A549 (cell line): ENCODE results near the gene PYGL. TPM values are rescaled to one million over a fixed set of nuclear protein-coding genes. Genes with fewer than 3 reads are reported as not detected.
A peak's percentile ranks its signal among the peaks of the same experiment; 100 is the strongest.
"Not testable (repeated sequence)": the region's sequence is repeated elsewhere in the genome, so short reads cannot be mapped to it uniquely, and the experiment has no call there.

Experiments used
- ATAC-seq, 2 experiments: fragments of 200-7000 bp in 1 of 2; fragments of >200 bp in 1 of 2; cut with Nextera tagmentation in 1 of 2; cut with Tn5 transposase in 1 of 2; 3 replicates each; pipeline versions ENCODE4 v1.8.0 to v1.9.1; 2018 to 2020; ENCODE audit warnings: mild to moderate bottlenecking in 1 of 2, moderate library complexity in 1 of 2
- CTCF ChIA-PET: fragments of 300-600 bp; sonication (Branson Sonifier 250); formaldehyde crosslinking; extraction: SDS; loops from one replicate; lab custom pipeline; 2021; ENCODE audit warnings: antibody characterized with exemption, inconsistent platforms; lab: Yijun Ruan, JAX
- POLR2A ChIA-PET: fragments of 350-600 bp; formaldehyde crosslinking; extraction: SDS; loops from one replicate; lab custom pipeline; 2021; ENCODE audit warnings: antibody characterized with exemption, inconsistent platforms; lab: Yijun Ruan, JAX
- DNase-seq, 2 experiments: peaks; one replicate each; pipeline versions ENCODE4 v3.0.0 to v3.0.0-alpha.2; 2011 to 2016; ENCODE audit warnings: low read depth in 1 of 2, low spot score in 1 of 2
- FAIRE-seq: peaks from 2 replicates; lab custom pipeline; 2011; peaks lifted over from hg19 to GRCh38; lab: Jason Lieb, UNC
- H3K27ac ChIP-seq, 2 experiments: fragments of >200 bp; sonication (Bioruptor Twin); formaldehyde crosslinking; 3 replicates each; pipeline ENCODE4 v1.5.1; 2016 to 2017
- H3K4me1 ChIP-seq: fragments of >200 bp; sonication (Bioruptor Twin); formaldehyde crosslinking; 3 replicates; pipeline ENCODE4 v1.6.1; 2016
- H3K4me2 ChIP-seq: fragments of >200 bp; sonication (Bioruptor Twin); formaldehyde crosslinking; 3 replicates; pipeline ENCODE4 v1.6.1; 2016
- H3K4me3 ChIP-seq: fragments of >200 bp; sonication (Bioruptor Twin); formaldehyde crosslinking; 3 replicates; pipeline ENCODE4 v1.5.1; 2016
- H3K9me3 ChIP-seq: fragments of >200 bp; sonication (Bioruptor Twin); formaldehyde crosslinking; 3 replicates; pipeline ENCODE4 v1.6.1; 2016
- ATOH8 ChIP-seq: fragments of 250-450 bp; sonication (Bioruptor Pico); IDR thresholded peaks from 2 replicates; pipeline ENCODE4 v1.5.0; 2020; ENCODE audit warnings: low read depth, mild to moderate bottlenecking, moderate library complexity
- CEBPB ChIP-seq, 2 experiments: fragments of >200 bp in 1 of 2; sonication (Bioruptor Twin) in 1 of 2; formaldehyde crosslinking in 1 of 2; IDR thresholded peaks; 2 replicates each; pipeline ENCODE4 v1.6.1; 2012 to 2016
- CHD2 ChIP-seq: fragments of 150-350 bp; IDR thresholded peaks from 2 replicates; pipeline ENCODE4 v1.6.1; 2014; ENCODE audit warnings: low read length; ENCODE audit not compliant: partially characterized antibody
- E2F6 ChIP-seq: IDR thresholded peaks from 2 replicates; pipeline ENCODE4 v1.6.1; 2012; ENCODE audit warnings: low read depth, borderline replicate concordance
- EP300 ChIP-seq, 2 experiments: fragments of >200 bp; sonication (Bioruptor Twin); formaldehyde crosslinking; IDR thresholded peaks; 2 replicates in 1 of 2; 3 replicates in 1 of 2; pipeline ENCODE4 v1.6.1; 2016 to 2017
- ESRRA ChIP-seq: fragments of 150-350 bp; IDR thresholded peaks from 2 replicates; pipeline ENCODE4 v1.6.1; 2014; ENCODE audit warnings: mild to moderate bottlenecking, low read length, borderline replicate concordance
- FOSB ChIP-seq: fragments of 250-450 bp; sonication (Bioruptor Pico); IDR thresholded peaks from 2 replicates; pipeline ENCODE4 v1.5.0; 2020; ENCODE audit warnings: mild to moderate bottlenecking, moderate library complexity
- HDAC2 ChIP-seq: fragments of 200-600 bp; sonication (generic); IDR thresholded peaks from 2 replicates; pipeline ENCODE4 v1.6.1; 2016
- HES2 ChIP-seq: fragments of >200 bp; sonication (Bioruptor Twin); formaldehyde crosslinking; IDR thresholded peaks from 2 replicates; pipeline ENCODE4 v1.6.1; 2016
- HEYL ChIP-seq: fragments of 250-450 bp; sonication (Bioruptor Pico); IDR thresholded peaks from 2 replicates; pipeline ENCODE4 v1.8.0; 2021; ENCODE audit warnings: mild to moderate bottlenecking, moderate library complexity
- HMGXB4 ChIP-seq: fragments of 250-450 bp; sonication (Bioruptor Pico); IDR thresholded peaks from 2 replicates; pipeline ENCODE4 v1.5.0; 2021; ENCODE audit warnings: mild to moderate bottlenecking, moderate library complexity, borderline replicate concordance
- JUNB ChIP-seq: fragments of >200 bp; sonication (Bioruptor Twin); formaldehyde crosslinking; IDR thresholded peaks from 2 replicates; pipeline ENCODE4 v1.6.1; 2016
- MYC ChIP-seq: IDR thresholded peaks from 2 replicates; pipeline ENCODE4 v1.6.1; 2012; ENCODE audit warnings: mild to moderate bottlenecking, inconsistent platforms, low read length, improper control_type of control experiment, borderline replicate concordance
- POLR2A ChIP-seq: IDR thresholded peaks from 2 replicates; pipeline ENCODE4 v1.6.1; 2012; ENCODE audit warnings: mild to moderate bottlenecking, low read length
- RAD21 ChIP-seq, 2 experiments: fragments of >200 bp in 1 of 2; sonication (Bioruptor Twin) in 1 of 2; formaldehyde crosslinking in 1 of 2; IDR thresholded peaks in 1 of 2; conservative IDR thresholded peaks in 1 of 2; 2 replicates in 1 of 2; 3 replicates in 1 of 2; pipeline ENCODE4 v1.6.1; 2012 to 2018; ENCODE audit warnings: inconsistent platforms in 1 of 2
- RCOR1 ChIP-seq: fragments of 150-350 bp; IDR thresholded peaks from 2 replicates; pipeline ENCODE4 v1.6.1; 2014; ENCODE audit warnings: antibody characterized with exemption, low read length, low read depth
- REST ChIP-seq: fragments of 200-600 bp; sonication (generic); IDR thresholded peaks from 2 replicates; pipeline ENCODE4 v1.6.1; 2016; ENCODE audit warnings: antibody characterized with exemption, mild to moderate bottlenecking, moderate library complexity
- RNF2 ChIP-seq: fragments of 200-600 bp; sonication (generic); IDR thresholded peaks from 2 replicates; pipeline ENCODE4 v1.6.1; 2016; ENCODE audit warnings: low read depth, mild to moderate bottlenecking, antibody characterized with exemption, moderate library complexity, borderline replicate concordance
- TP53 ChIP-seq: fragments of 250-450 bp; sonication (Bioruptor Pico); IDR thresholded peaks from 2 replicates; pipeline ENCODE4 v1.5.0; 2021; ENCODE audit warnings: mild to moderate bottlenecking, moderate library complexity
- ZC3H11A ChIP-seq: fragments of 450-650 bp; IDR thresholded peaks from 2 replicates; pipeline ENCODE4 v1.6.1; 2014; ENCODE audit warnings: antibody characterized with exemption, mild to moderate bottlenecking
- ZNF302 ChIP-seq: fragments of 250-450 bp; sonication (Bioruptor Pico); IDR thresholded peaks from 2 replicates; pipeline ENCODE4 v1.9.0; 2021; ENCODE audit warnings: inconsistent platforms, mild to moderate bottlenecking, moderate library complexity
- WGBS: methylation state at CpG from one replicate; pipeline ENCODE4 v1.1.6; 2017; ENCODE audit errors: missing lambda C conversion rate; 5-methylcytosine and 5-hydroxymethylcytosine counted together
- polyA plus RNA-seq, 4 experiments: library from polyadenylated mRNA; depleted of rRNA in 3 of 4; stranded (reverse); fragments of >200 nt; fragmentation: RNase III in 1 of 4; extraction: RNeasy Plus Mini Kit Qiagen cat#74134 plus additional on column Dnase treatment in 1 of 4; gene quantifications; 2 replicates in 3 of 4; 3 replicates in 1 of 4; pipeline ENCODE4 v1.2.3, GENCODE V29; 2011 to 2017

Gene PYGL
- polyA plus RNA-seq, 2 of the 4 experiments (the other 2 are of a cell fraction): 112 to 122 TPM

GRCh38 chr14:50922803-50923202 is 21.5 kb downstream of the PYGL start:
- no peak overlapping the region for H3K27ac ChIP-seq
- no peaks in the 10 kb centered on the region for H3K9me3 ChIP-seq
- POLR2A ChIA-PET: no interaction called here
- TF ChIP-seq ESRRA (no peak), ZNF302 (CRISPR knock-in tag) (no peak), HMGXB4 (CRISPR knock-in tag) (no peak), ZC3H11A (no peak), HDAC2 (no peak), POLR2A (no peak)
- ATAC-seq (no peak), FAIRE-seq (no peak), DNase-seq (no peak)
- H3K4me3 ChIP-seq: no peak overlapping the region
- no peak overlapping the region for H3K4me2 ChIP-seq
- CTCF ChIA-PET: no interaction called here
- WGBS: 94% methylated on average over 2 of the region's 2 CpGs
- H3K4me1 ChIP-seq: peaks cover 13% of the 10 kb centered on the region

GRCh38 chr14:50920482-50921230 is 23.6 kb downstream of the PYGL start:
- Histone ChIP-seq H3K27ac (peak overlapping the region in 1 of 2 experiments; percentile 71; a peak in 3 of 6 replicates), H3K9me3 (no peaks in the 10 kb centered on the region), H3K4me3 (no peak overlapping the region), H3K4me1 (peaks cover 13% of the 10 kb centered on the region), H3K4me2 (peak overlapping the region; percentile 41)
- peak; percentile 73 to 83; a peak in 5 of 6 replicates for ATAC-seq
- 85% methylated on average over 9 of the region's 9 CpGs for WGBS
- no peak for FAIRE-seq
- TF ChIP-seq ATOH8 (CRISPR knock-in tag): no peak
- TF ChIP-seq CEBPB (IDR thresholded peaks at IDR 0.05): no peak
- TF ChIP-seq MYC: no peak
- TF ChIP-seq HEYL: no peak
- no peak for TF ChIP-seq RCOR1
- CTCF ChIA-PET: no interaction called here
- POLR2A ChIA-PET: no interaction called here
- DNase-seq: peak in 1 of 2 experiments; percentile 22

GRCh38 chr14:50919524-50919923 is 24.8 kb downstream of the PYGL start:
- POLR2A ChIA-PET: not testable (repeated sequence)

GRCh38 chr14:50917449-50917848 is 26.8 kb downstream of the PYGL start:
- 93% methylated on average over 6 of the region's 6 CpGs for WGBS
- H3K4me1 ChIP-seq: peaks cover 13% of the 10 kb centered on the region
- CTCF ChIA-PET: no interaction called here
- H3K27ac ChIP-seq: no peak overlapping the region
- H3K4me2 ChIP-seq: no peak overlapping the region
- ATAC-seq (no peak), FAIRE-seq (no peak), DNase-seq (no peak)
- no peaks in the 10 kb centered on the region for H3K9me3 ChIP-seq
- POLR2A ChIA-PET: no interaction called here
- H3K4me3 ChIP-seq: no peak overlapping the region
- no peak for TF ChIP-seq EP300 (IDR thresholded peaks at IDR 0.05)
- TF ChIP-seq HES2: no peak
- TF ChIP-seq RNF2: no peak
- TF ChIP-seq RAD21 (conservative IDR thresholded peaks at IDR 0.05 in 1 of 2, IDR thresholded peaks at IDR 0.05 in 1 of 2): no peak
- TF ChIP-seq ESRRA: no peak
- TF ChIP-seq ZC3H11A: no peak
- TF ChIP-seq FOSB: no peak
- no peak for TF ChIP-seq JUNB
- no peak for TF ChIP-seq E2F6
- no peak for TF ChIP-seq REST
- no peak for TF ChIP-seq TP53 (CRISPR knock-in tag)
- TF ChIP-seq POLR2A: no peak
- no peak for TF ChIP-seq CHD2
- TF ChIP-seq ATOH8 (CRISPR knock-in tag): no peak

More at GRCh38 chr14:50919524-50919923, 24.8 kb downstream of the PYGL start:
- DNase-seq, CTCF ChIA-PET, FAIRE-seq, H3K27ac ChIP-seq, ATAC-seq, H3K4me2 ChIP-seq, H3K4me3 ChIP-seq, H3K9me3 ChIP-seq: not testable (repeated sequence)
- H3K4me1 ChIP-seq: peaks cover 13% of the 10 kb centered on the region
- WGBS: 90% methylated on average over 5 of the region's 5 CpGs
